HepG2 (cell line): ENCODE results near the gene RTEL1. TPM values are rescaled to one million over a fixed set of nuclear protein-coding genes. Genes with fewer than 3 reads are reported as not detected.
A peak's percentile ranks its signal among the peaks of the same experiment; 100 is the strongest.

Experiments
- ATAC-seq: fragments of 200-7000 bp; cut with Tn5 transposase; 3 replicates; pipeline ENCODE4 v1.9.1; 2020; ENCODE audit warnings: mild to moderate bottlenecking, moderate library complexity
- BruUV-seq: library from RNA; stranded (reverse); fragments of 400-500 nt; replicated peaks from 2 replicates; lab custom pipeline; 2021; lab: Mats Ljungman, UMichigan
- CTCF ChIA-PET: fragments of 300-600 bp; formaldehyde crosslinking; extraction: SDS; loops from one replicate; lab custom pipeline; 2021; ENCODE audit warnings: low total read pairs, inconsistent platforms, low intra/inter-chr PET ratio; lab: Yijun Ruan, JAX
- POLR2A ChIA-PET: fragments of 350-600 bp; sonication (Branson Sonifier 250); formaldehyde crosslinking; loops from one replicate; lab custom pipeline; 2020; ENCODE audit warnings: antibody characterized with exemption, inconsistent platforms; lab: Yijun Ruan, JAX
- DNase-seq: peaks from one replicate; pipeline ENCODE4 v3.0.0-alpha.2; 2015; ENCODE audit warnings: low spot score
- FAIRE-seq: peaks from 3 replicates; lab custom pipeline; 2011; peaks lifted over from hg19 to GRCh38; lab: Jason Lieb, UNC
- H2AFZ ChIP-seq: one replicate; pipeline ENCODE4 v1.6.1; 2011; ENCODE audit warnings: low read length, inconsistent platforms
- H3K27ac ChIP-seq: fragments of 300-600 bp; 3 replicates; pipeline ENCODE4 v1.8.0; 2011; ENCODE audit warnings: mixed run types, mild to moderate bottlenecking, mixed read lengths, low read length, inconsistent platforms; ENCODE audit not compliant: insufficient read depth; ENCODE audit errors: extremely low read length
- H3K27me3 ChIP-seq, 2 experiments: fragments of 200-600 bp in 1 of 2; 2 replicates in 1 of 2; 3 replicates in 1 of 2; pipeline versions ENCODE4 v1.6.0 to v1.8.0; 2011; ENCODE audit warnings: low read length in 2 of 2, mild to moderate bottlenecking in 2 of 2, moderate library complexity in 2 of 2, inconsistent platforms in 1 of 2; ENCODE audit not compliant: insufficient read depth in 2 of 2, control insufficient read depth in 1 of 2
- H3K36me3 ChIP-seq, 2 experiments: fragments of 200-600 bp in 1 of 2; replicated peaks in 1 of 2; 2 replicates in 1 of 2; 3 replicates in 1 of 2; pipeline versions ENCODE4 v1.5.1 to v1.8.0; 2011; ENCODE audit warnings: low read length in 2 of 2, inconsistent platforms in 1 of 2; ENCODE audit not compliant: insufficient read depth in 2 of 2, control insufficient read depth in 1 of 2
- H3K4me1 ChIP-seq: 2 replicates; pipeline ENCODE4 v1.5.1; 2012; ENCODE audit warnings: low read length, inconsistent platforms; ENCODE audit not compliant: insufficient read depth
- H3K4me2 ChIP-seq: 2 replicates; pipeline ENCODE4 v1.6.0; 2011; ENCODE audit warnings: low read depth, low read length, inconsistent platforms
- H3K4me3 ChIP-seq, 3 experiments: fragments of 200-600 bp in 1 of 3; sonication (generic), shearing (Covaris generic) in 1 of 3; replicated peaks in 1 of 3; 2 replicates each; pipeline ENCODE4 v1.5.1; 2011 to 2016; ENCODE audit warnings: low read length in 3 of 3, inconsistent platforms in 2 of 3, low read depth in 2 of 3, mild to moderate bottlenecking in 2 of 3, control low read depth in 1 of 3, mixed read lengths in 1 of 3; ENCODE audit not compliant: insufficient read depth in 1 of 3
- H3K79me2 ChIP-seq: one replicate; pipeline ENCODE4 v1.6.1; 2011; ENCODE audit warnings: low read length, inconsistent platforms; ENCODE audit not compliant: insufficient read depth
- H3K9ac ChIP-seq: 2 replicates; pipeline ENCODE4 v1.6.0; 2011; ENCODE audit warnings: mild to moderate bottlenecking, low read depth, low read length, inconsistent platforms; ENCODE audit not compliant: insufficient read depth
- H3K9me3 ChIP-seq: 2 replicates; pipeline ENCODE4 v1.5.1; 2012; ENCODE audit warnings: mild to moderate bottlenecking, low read length
- H4K20me1 ChIP-seq: 2 replicates; pipeline ENCODE4 v1.6.0; 2011; ENCODE audit warnings: inconsistent platforms, mild to moderate bottlenecking, low read length, moderate library complexity; ENCODE audit not compliant: insufficient read depth
- AGO2 ChIP-seq: fragments of 200-400 bp; formaldehyde crosslinking; optimal IDR thresholded peaks from 2 replicates; pipeline ENCODE3; 2017; ENCODE audit warnings: mild to moderate bottlenecking, low read depth, low read length, moderate library complexity
- BORCS8-MEF2B ChIP-seq: sonication (generic); formaldehyde crosslinking; IDR thresholded peaks from 2 replicates; pipeline ENCODE4 v1.8.0; 2022; ENCODE audit warnings: mild to moderate bottlenecking, missing genetic modification reagents
- ESRRA ChIP-seq: sonication (generic); formaldehyde crosslinking; IDR thresholded peaks from 2 replicates; pipeline ENCODE4 v1.5.1; 2020; ENCODE audit warnings: mild to moderate bottlenecking, low read depth, missing genetic modification reagents
- KLF9 ChIP-seq: IDR thresholded peaks from 2 replicates; pipeline ENCODE4 v1.6.1; 2016; ENCODE audit warnings: low read depth
- NFYB ChIP-seq: sonication (generic); formaldehyde crosslinking; IDR thresholded peaks from 2 replicates; pipeline ENCODE4 v1.4.0; 2020; ENCODE audit warnings: missing genetic modification reagents
- SALL1 ChIP-seq: sonication (generic); formaldehyde crosslinking; IDR thresholded peaks from 2 replicates; pipeline ENCODE4 v1.8.0; 2022; ENCODE audit warnings: mild to moderate bottlenecking, missing genetic modification reagents
- SALL2 ChIP-seq: sonication (generic); formaldehyde crosslinking; IDR thresholded peaks from 2 replicates; pipeline ENCODE4 v1.8.1; 2023; ENCODE audit warnings: mild to moderate bottlenecking, missing genetic modification reagents, inconsistent platforms
- SAP130 ChIP-seq: IDR thresholded peaks from 2 replicates; pipeline ENCODE4 v1.6.1; 2016; ENCODE audit warnings: low read depth
- STAG1 ChIP-seq: sonication (generic); formaldehyde crosslinking; IDR thresholded peaks from 2 replicates; pipeline ENCODE4 v1.4.0; 2020; ENCODE audit warnings: missing genetic modification reagents
- TMF1 ChIP-seq: sonication (generic); formaldehyde crosslinking; IDR thresholded peaks from 2 replicates; pipeline ENCODE4 v1.8.1; 2022; ENCODE audit warnings: low read depth, missing genetic modification reagents
- ZBTB25 ChIP-seq: IDR thresholded peaks from 2 replicates; pipeline ENCODE4 v1.6.1; 2018; ENCODE audit warnings: missing genetic modification reagents
- ZBTB33 ChIP-seq: sonication (generic); formaldehyde crosslinking; IDR thresholded peaks from 2 replicates; pipeline ENCODE4 v1.4.0; 2020; ENCODE audit warnings: missing genetic modification reagents
- ZBTB42 ChIP-seq: sonication (generic); formaldehyde crosslinking; IDR thresholded peaks from 2 replicates; pipeline ENCODE4 v1.5.0; 2020; ENCODE audit warnings: mild to moderate bottlenecking, missing genetic modification reagents
- ZFP37 ChIP-seq: sonication (generic); formaldehyde crosslinking; IDR thresholded peaks from 2 replicates; pipeline ENCODE4 v1.4.0; 2020; ENCODE audit warnings: missing genetic modification reagents, borderline replicate concordance
- ZNF326 ChIP-seq: sonication (generic); formaldehyde crosslinking; IDR thresholded peaks from 2 replicates; pipeline ENCODE4 v1.4.0; 2020; ENCODE audit warnings: missing genetic modification reagents, borderline replicate concordance
- ZNF619 ChIP-seq: sonication (generic); formaldehyde crosslinking; IDR thresholded peaks from 2 replicates; pipeline ENCODE4 v1.4.0; 2020; ENCODE audit warnings: mild to moderate bottlenecking, missing genetic modification reagents
- ZNF816 ChIP-seq: sonication (generic); formaldehyde crosslinking; IDR thresholded peaks from 2 replicates; pipeline ENCODE4 v1.8.0; 2022; ENCODE audit warnings: missing genetic modification reagents, mild to moderate bottlenecking, borderline replicate concordance
- WGBS: methylation state at CpG from one replicate; pipeline ENCODE4 v1.1.6; 2017; ENCODE audit warnings: low lambda C conversion rate; 5-methylcytosine and 5-hydroxymethylcytosine counted together
- in situ Hi-C: cut with HindIII; loops from 2 replicates; pipeline ENCODE4 v1.10.0; 2017; ENCODE audit warnings: low pct_unique_long_range_greater_than_20kb; ENCODE audit not compliant: extremely low pct_ligation_motif_present
- intact Hi-C: fragments of 100-400 bp; cut with micrococcal nuclease; formaldehyde crosslinking; loops from one replicate; pipeline ENCODE4 v1.10.0; 2022; ENCODE audit not compliant: unreplicated experiment
- polyA plus RNA-seq, 8 experiments: library from polyadenylated mRNA; depleted of rRNA in 3 of 8; stranded (reverse) in 7 of 8; unstranded in 1 of 8; fragments of >200 nt; fragmentation: Illumina TruSeq in 4 of 8; extraction: Trizol in 4 of 8; gene quantifications; 2 replicates each; pipeline versions ENCODE4 v1.2.1 to v1.2.3, GENCODE V29; 2011 to 2016; ENCODE audit warnings: low read depth in 4 of 8, missing spikeins in 1 of 8, mixed read lengths in 1 of 8; ENCODE audit not compliant: insufficient read depth in 1 of 8
- total RNA-seq, 5 experiments: library from RNA; depleted of rRNA; stranded (reverse); fragments of >200 nt; fragmentation: Illumina TruSeq; extraction: Trizol; gene quantifications; 2 replicates each; pipeline ENCODE4 v1.2.3, GENCODE V29; 2016; ENCODE audit warnings: low read depth in 1 of 5
- TF ChIP-seq, protein P1 (sequence below): sonication (generic); formaldehyde crosslinking; IDR thresholded peaks from 2 replicates; pipeline ENCODE4 v1.5.0; 2020; ENCODE audit warnings: missing genetic modification reagents
- TF ChIP-seq, protein P2 (sequence below): sonication (generic); formaldehyde crosslinking; IDR thresholded peaks from 2 replicates; pipeline ENCODE4 v1.9.0; 2021; ENCODE audit warnings: missing genetic modification reagents, borderline replicate concordance

Gene RTEL1
- total and polyA plus RNA-seq, 2 of the 13 experiments (the other 11 are each of a cell fraction or from before 2014, with no cell fraction given), result 21.8 to 36.4 TPM

DNA sequence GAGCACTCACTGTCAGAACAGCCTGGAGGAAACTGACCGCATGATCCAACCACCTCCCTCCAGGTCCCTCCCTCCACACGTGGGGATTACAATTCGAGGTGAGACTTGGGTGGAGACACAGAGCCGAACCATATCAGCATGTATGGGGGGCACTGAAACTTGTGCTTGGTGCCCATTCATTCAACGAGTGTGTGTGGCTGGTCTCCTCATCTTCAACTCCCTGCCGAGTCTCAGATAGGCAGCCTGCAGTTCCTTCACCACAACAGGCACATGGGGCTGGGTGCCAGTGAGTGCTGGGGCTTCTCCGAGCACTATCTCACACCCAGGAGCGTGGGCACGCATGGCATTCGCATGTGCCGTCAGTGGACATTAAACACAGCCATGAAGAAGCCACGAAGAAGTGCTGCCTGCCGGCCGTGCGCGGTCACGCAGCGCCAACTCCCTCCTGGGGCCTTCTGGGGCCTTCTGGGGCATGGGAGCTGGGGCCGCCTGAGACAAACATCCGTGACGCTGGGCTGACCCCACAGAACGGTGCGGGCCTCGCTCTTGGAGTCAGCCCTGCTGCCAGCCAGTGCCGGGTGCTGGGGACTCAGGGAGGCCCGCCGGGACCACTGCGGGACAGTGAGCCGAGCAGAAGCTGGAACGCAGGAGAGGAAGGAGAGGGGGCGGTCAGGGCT is 714 bp upstream of the RTEL1 start:
- peak overlapping the region; percentile 65 for H3K27ac ChIP-seq
- H3K79me2 ChIP-seq, result peaks cover 17% of the 10 kb centered on the region
- H4K20me1 ChIP-seq, result no peaks in the 10 kb centered on the region
- H3K9me3 ChIP-seq, result no peaks in the 10 kb centered on the region
- H3K27me3 ChIP-seq, result no peaks in the 10 kb centered on the region; a peak in 1 of 5 replicates
- WGBS, result 67% methylated on average over 30 of the region's 31 CpGs
- FAIRE-seq (no peak), ATAC-seq (peak; percentile 5), DNase-seq (no peak)
- H3K4me1 ChIP-seq, result peaks cover 40% of the 10 kb centered on the region
- BruUV-seq, result TSS peak; percentile 85
- CTCF ChIA-PET, result no interaction called here
- intact Hi-C loops (loop anchor here (10.0 kb wide), 1 partner anchor 123 kb away; the partner anchor contains the start of gene PTK6), in situ Hi-C loops (no loop called here)
- H3K36me3 ChIP-seq, result peaks cover 10 to 18% of the 10 kb centered on the region in 2 experiments
- peak overlapping the region; percentile 93 for H3K4me2 ChIP-seq
- H3K9ac ChIP-seq, result peak overlapping the region; percentile 87
- peak overlapping the region; percentile 78 to 95 (median 94) for H3K4me3 ChIP-seq
- POLR2A ChIA-PET, result interaction anchor here (1.0 to 2.8 kb wide), 16 partner anchors 9 to 323 kb away, joined by 3 to 30 read pairs (median 8); partner anchors contain the start of genes ARFRP1, GMEB2, HELZ2 and PRPF6
- H2AFZ ChIP-seq, result peak overlapping the region; percentile 77
- peak; percentile 91 for TF ChIP-seq ZBTB33 (CRISPR knock-in tag)
- no peak for TF ChIP-seq SALL1 (CRISPR knock-in tag)
- TF ChIP-seq SAP130, result no peak
- TF ChIP-seq KLF9 (CRISPR knock-in tag), result no peak
- TF ChIP-seq SALL2 (CRISPR knock-in tag), result no peak
- TF ChIP-seq ZNF816 (CRISPR knock-in tag), result no peak; the same call in 1 of the 2 replicates
- no peak for TF ChIP-seq STAG1 (CRISPR knock-in tag)
- peak; percentile 69 for TF ChIP-seq ZNF326
- no peak for TF ChIP-seq ZBTB42 (CRISPR knock-in tag)
- TF ChIP-seq TMF1 (CRISPR knock-in tag), result no peak
- TF ChIP-seq, protein P1, sequence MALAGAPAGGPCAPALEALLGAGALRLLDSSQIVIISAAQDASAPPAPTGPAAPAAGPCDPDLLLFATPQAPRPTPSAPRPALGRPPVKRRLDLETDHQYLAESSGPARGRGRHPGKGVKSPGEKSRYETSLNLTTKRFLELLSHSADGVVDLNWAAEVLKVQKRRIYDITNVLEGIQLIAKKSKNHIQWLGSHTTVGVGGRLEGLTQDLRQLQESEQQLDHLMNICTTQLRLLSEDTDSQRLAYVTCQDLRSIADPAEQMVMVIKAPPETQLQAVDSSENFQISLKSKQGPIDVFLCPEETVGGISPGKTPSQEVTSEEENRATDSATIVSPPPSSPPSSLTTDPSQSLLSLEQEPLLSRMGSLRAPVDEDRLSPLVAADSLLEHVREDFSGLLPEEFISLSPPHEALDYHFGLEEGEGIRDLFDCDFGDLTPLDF, result no peak
- TF ChIP-seq ZNF619, result peak; percentile 47; the same call in 1 of the 2 replicates
- TF ChIP-seq ZBTB25, result no peak
- TF ChIP-seq NFYB (CRISPR knock-in tag), result no peak
- no peak for TF ChIP-seq ESRRA (CRISPR knock-in tag)
- no peak for TF ChIP-seq ZFP37 (CRISPR knock-in tag)
- peak; percentile 65 for TF ChIP-seq AGO2
- TF ChIP-seq, protein P2, sequence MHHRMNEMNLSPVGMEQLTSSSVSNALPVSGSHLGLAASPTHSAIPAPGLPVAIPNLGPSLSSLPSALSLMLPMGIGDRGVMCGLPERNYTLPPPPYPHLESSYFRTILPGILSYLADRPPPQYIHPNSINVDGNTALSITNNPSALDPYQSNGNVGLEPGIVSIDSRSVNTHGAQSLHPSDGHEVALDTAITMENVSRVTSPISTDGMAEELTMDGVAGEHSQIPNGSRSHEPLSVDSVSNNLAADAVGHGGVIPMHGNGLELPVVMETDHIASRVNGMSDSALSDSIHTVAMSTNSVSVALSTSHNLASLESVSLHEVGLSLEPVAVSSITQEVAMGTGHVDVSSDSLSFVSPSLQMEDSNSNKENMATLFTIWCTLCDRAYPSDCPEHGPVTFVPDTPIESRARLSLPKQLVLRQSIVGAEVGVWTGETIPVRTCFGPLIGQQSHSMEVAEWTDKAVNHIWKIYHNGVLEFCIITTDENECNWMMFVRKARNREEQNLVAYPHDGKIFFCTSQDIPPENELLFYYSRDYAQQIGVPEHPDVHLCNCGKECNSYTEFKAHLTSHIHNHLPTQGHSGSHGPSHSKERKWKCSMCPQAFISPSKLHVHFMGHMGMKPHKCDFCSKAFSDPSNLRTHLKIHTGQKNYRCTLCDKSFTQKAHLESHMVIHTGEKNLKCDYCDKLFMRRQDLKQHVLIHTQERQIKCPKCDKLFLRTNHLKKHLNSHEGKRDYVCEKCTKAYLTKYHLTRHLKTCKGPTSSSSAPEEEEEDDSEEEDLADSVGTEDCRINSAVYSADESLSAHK, result no peak
- TF ChIP-seq BORCS8-MEF2B, result no peak; the same call in 1 of the 2 replicates
